HG03432 (cell line): ENCODE measurements around the gene MBD6.
"Not testable (repeated sequence)": the region's sequence is repeated elsewhere in the genome, so short reads cannot be mapped to it uniquely, and the experiment has no call there.

Experiments
- ATAC-seq: cut with Tn5 transposase; IDR thresholded peaks from one replicate; pipeline ENCODE4 v1.9.1; 2021; ENCODE audit warnings: mild to moderate bottlenecking, moderate library complexity; ENCODE audit not compliant: unreplicated experiment

MBD6 gene

GRCh38 chr12:57568838-57569237 lies 46.2 kb downstream of the MBD6 start:
- ATAC-seq, result no peak

GRCh38 chr12:57569858-57570257 lies 47.2 kb downstream of the MBD6 start:
- ATAC-seq, result no peak

- ATAC-seq, result not testable (repeated sequence)
Measured at GRCh38 chr12:57570438-57570837, 47.8 kb downstream of the MBD6 start.

- ATAC-seq, result no peak
Measured at GRCh38 chr12:57571926-57572762, 49.5 kb downstream of the MBD6 start.

GRCh38 chr12:57574795-57575194 lies 52.2 kb downstream of the MBD6 start:
- ATAC-seq, result no peak

GRCh38 chr12:57575771-57576612 lies 53.4 kb downstream of the MBD6 start:
- no peak for ATAC-seq

- ATAC-seq, result no peak
Measured at GRCh38 chr12:57576613-57577160, 54.1 kb downstream of the MBD6 start.

- ATAC-seq, result no peak
Measured at GRCh38 chr12:57577981-57578758, 55.5 kb downstream of the MBD6 start.

GRCh38 chr12:57579011-57579410 lies 56.4 kb downstream of the MBD6 start:
- ATAC-seq, result no peak
